ENCODE data around the gene TMEM59.

Gene TMEM59

DNA sequence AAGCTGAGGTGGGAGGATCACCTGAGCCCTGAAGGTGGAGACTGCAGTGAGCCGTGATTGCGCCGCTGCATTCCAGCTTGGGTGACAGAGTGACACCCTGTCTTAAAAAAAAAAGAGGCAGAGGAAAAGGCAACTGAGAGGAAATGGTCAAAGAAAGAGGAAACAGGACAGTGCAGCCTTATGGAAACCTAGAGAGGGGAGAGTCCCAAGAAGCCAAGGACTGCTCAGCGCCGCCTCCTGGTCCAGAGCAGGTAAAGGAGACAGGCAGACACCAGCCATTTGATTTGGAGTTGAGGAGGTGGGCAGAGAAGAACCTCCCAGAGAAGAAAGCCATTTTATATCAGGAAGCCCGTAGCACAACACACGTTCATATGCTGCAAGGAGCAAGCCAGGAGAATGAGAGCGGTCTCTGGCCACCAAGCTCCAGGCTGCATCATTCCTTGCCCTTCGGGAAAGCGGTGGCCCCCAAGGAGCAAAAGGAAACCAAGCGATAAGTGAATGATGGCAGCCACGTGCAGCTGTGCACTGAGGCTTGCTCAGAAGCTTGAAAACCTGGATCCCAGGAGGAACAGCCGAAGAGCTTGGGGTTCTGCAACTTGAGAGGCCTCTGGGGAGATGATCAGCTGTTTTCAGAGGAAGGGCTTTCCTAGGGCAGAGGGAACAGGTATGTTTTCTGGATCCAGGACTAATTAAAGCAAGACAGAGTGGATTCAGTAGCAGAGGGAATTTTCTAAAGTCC, 73.1 kb downstream of the TMEM59 start:
- DNase-seq: no peak

Measured in activated gamma-delta T cell (primary cell).